SK-N-SH (cell line): ENCODE measurements around the gene ARRDC2.

Source experiments
- FOXM1 ChIP-seq: IDR thresholded peaks from 2 replicates; pipeline ENCODE4 v1.4.0; 2012; ENCODE audit warnings: low read depth, mild to moderate bottlenecking
- NRF1 ChIP-seq: IDR thresholded peaks from 2 replicates; pipeline ENCODE4 v1.6.1; 2012; ENCODE audit warnings: low read depth, mild to moderate bottlenecking, low read length
- SMC3 ChIP-seq: IDR thresholded peaks from 2 replicates; pipeline ENCODE4 v1.6.1; 2012; ENCODE audit warnings: low read depth, low read length, improper control_type of control experiment
- TAF1 ChIP-seq: IDR thresholded peaks from 2 replicates; pipeline ENCODE4 v1.6.1; 2012; ENCODE audit warnings: low read depth, mild to moderate bottlenecking, low read length, moderate library complexity, borderline replicate concordance
- TF ChIP-seq, protein P1 (sequence below): fragments of 200-600 bp; sonication (generic); IDR thresholded peaks from 2 replicates; pipeline ENCODE4 v1.6.1; 2017; ENCODE audit warnings: antibody characterized with exemption, mild to moderate bottlenecking, moderate library complexity

DNA sequence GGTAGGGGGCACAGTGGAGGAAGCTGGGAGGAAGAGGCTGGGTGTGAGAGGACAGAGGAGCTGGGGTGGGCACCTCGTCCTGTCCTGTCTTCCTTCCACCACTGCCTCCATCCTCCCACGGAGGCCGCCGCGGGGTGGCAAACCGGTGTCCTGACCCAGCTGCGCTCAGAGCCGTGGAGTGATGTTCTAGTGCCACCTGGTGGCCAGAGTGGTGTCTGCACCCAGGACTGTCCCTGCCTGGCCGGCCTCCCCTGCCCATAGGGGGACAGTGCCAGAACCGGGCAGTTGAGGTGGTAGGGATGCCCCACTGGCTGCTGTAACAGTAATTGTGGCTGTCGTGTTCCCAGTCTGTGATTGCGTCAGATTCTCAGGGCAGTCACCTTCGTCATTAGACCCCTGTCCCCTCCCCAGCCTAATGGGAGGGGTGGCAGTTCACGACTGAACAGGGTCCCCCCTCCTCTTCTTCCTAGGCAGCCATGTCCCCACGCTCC lies 11.1 kb upstream of the ARRDC2 start:
- TF ChIP-seq, protein P1, sequence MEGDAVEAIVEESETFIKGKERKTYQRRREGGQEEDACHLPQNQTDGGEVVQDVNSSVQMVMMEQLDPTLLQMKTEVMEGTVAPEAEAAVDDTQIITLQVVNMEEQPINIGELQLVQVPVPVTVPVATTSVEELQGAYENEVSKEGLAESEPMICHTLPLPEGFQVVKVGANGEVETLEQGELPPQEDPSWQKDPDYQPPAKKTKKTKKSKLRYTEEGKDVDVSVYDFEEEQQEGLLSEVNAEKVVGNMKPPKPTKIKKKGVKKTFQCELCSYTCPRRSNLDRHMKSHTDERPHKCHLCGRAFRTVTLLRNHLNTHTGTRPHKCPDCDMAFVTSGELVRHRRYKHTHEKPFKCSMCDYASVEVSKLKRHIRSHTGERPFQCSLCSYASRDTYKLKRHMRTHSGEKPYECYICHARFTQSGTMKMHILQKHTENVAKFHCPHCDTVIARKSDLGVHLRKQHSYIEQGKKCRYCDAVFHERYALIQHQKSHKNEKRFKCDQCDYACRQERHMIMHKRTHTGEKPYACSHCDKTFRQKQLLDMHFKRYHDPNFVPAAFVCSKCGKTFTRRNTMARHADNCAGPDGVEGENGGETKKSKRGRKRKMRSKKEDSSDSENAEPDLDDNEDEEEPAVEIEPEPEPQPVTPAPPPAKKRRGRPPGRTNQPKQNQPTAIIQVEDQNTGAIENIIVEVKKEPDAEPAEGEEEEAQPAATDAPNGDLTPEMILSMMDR, result peak; percentile 86
- TF ChIP-seq TAF1, result no peak
- TF ChIP-seq FOXM1, result no peak
- TF ChIP-seq SMC3, result peak; percentile 99
- TF ChIP-seq NRF1, result peak; percentile 17; the same call in 1 of the 2 replicates
